ENCODE results near the gene MAPK14. TPM values are rescaled to one million over a fixed set of nuclear protein-coding genes. Genes with fewer than 3 reads are reported as not detected.

MAPK14 gene
- total RNA-seq, 1 experiment from 2014 or later: 56.8 TPM

GRCh38 chr6:36061236-36061635 lies 33.6 kb downstream of the MAPK14 start:
- TF ChIP-seq EZH2 (IDR thresholded peaks at IDR 0.05; ENCODE audit: low read length, unreplicated experiment): no peak
- no peak for TF ChIP-seq CTCF (conservative IDR thresholded peaks at IDR 0.05; ENCODE audit: low read depth, low read length)
- TF ChIP-seq EZH2phosphoT487 (IDR thresholded peaks at IDR 0.05; ENCODE audit: borderline replicate concordance, low read length): no peak
- no peaks in the 10 kb centered on the region for H3K9me2 ChIP-seq (replicated peaks; ENCODE audit: low read length)
- no peak overlapping the region for H3K4me3 ChIP-seq (ENCODE audit: low read length)
- ATAC-seq (no peak), DNase-seq (no peak)
- intact Hi-C loops (cut with micrococcal nuclease): no loop called here
- H3K4me2 ChIP-seq (ENCODE audit: low read length): no peak overlapping the region
- no peaks in the 10 kb centered on the region for H3K9me3 ChIP-seq (ENCODE audit: low read length)
- ChIA-PET POLR2A (ENCODE audit: unreplicated experiment) (no interaction called here), CTCF (no interaction called here)
- BruUV-seq (replicated peaks): no TSS peak
- no peaks in the 10 kb centered on the region for H3F3A ChIP-seq (ENCODE audit: low read length, unreplicated experiment)
- H3K27me3 ChIP-seq (ENCODE audit: low read length): no peaks in the 10 kb centered on the region
- H2AFZ ChIP-seq (ENCODE audit: low read length): no peak overlapping the region
- H3K9ac ChIP-seq (ENCODE audit: low read length): no peak overlapping the region
- peaks cover 12% of the 10 kb centered on the region for H3K36me3 ChIP-seq (ENCODE audit: low read depth, low read length)
- 0 out of 2 replicates have a peak, but pooled peaks cover 4% of the 10 kb centered on the region for H4K20me1 ChIP-seq (ENCODE audit: low read length)
- H3K79me2 ChIP-seq (ENCODE audit: low read length): peaks cover 67% of the 10 kb centered on the region
- no peak overlapping the region for H3K27ac ChIP-seq (ENCODE audit: low read length)
- H3K4me1 ChIP-seq (ENCODE audit: insufficient read depth, low read length): peaks cover 8% of the 10 kb centered on the region

GRCh38 chr6:36062247-36062646 lies 34.6 kb downstream of the MAPK14 start:
- CTCF ChIA-PET: no interaction called here

More at GRCh38 chr6:36062247-36062646, 34.6 kb downstream of the MAPK14 start:
- Histone ChIP-seq H3K9ac (ENCODE audit: low read length) (no peak overlapping the region), H3F3A (ENCODE audit: low read length, unreplicated experiment) (no peaks in the 10 kb centered on the region), H3K27ac (ENCODE audit: low read length) (no peak overlapping the region), H3K9me3 (ENCODE audit: low read length) (no peaks in the 10 kb centered on the region), H3K9me2 (replicated peaks; ENCODE audit: low read length) (no peaks in the 10 kb centered on the region), H3K4me3 (ENCODE audit: low read length) (no peak overlapping the region), H3K27me3 (ENCODE audit: low read length) (no peaks in the 10 kb centered on the region), H4K20me1 (ENCODE audit: low read length) (0 out of 2 replicates have a peak, but pooled peaks cover 4% of the 10 kb centered on the region), H3K4me1 (ENCODE audit: insufficient read depth, low read length) (peaks cover 8% of the 10 kb centered on the region), H3K79me2 (ENCODE audit: low read length) (peaks cover 67% of the 10 kb centered on the region), H2AFZ (ENCODE audit: low read length) (no peak overlapping the region), H3K4me2 (ENCODE audit: low read length) (no peak overlapping the region), H3K36me3 (ENCODE audit: low read depth, low read length) (peaks cover 12% of the 10 kb centered on the region)
- POLR2A ChIA-PET (ENCODE audit: unreplicated experiment): no interaction called here
- no peak for TF ChIP-seq EZH2 (IDR thresholded peaks at IDR 0.05; ENCODE audit: low read length, unreplicated experiment)
- no peak for TF ChIP-seq EZH2phosphoT487 (IDR thresholded peaks at IDR 0.05; ENCODE audit: borderline replicate concordance, low read length)
- TF ChIP-seq CTCF (conservative IDR thresholded peaks at IDR 0.05; ENCODE audit: low read depth, low read length): no peak
- intact Hi-C loops (cut with micrococcal nuclease): no loop called here
- DNase-seq (no peak), ATAC-seq (no peak)
- no TSS peak for BruUV-seq (replicated peaks)

Measured in PC-3 (cell line).